H9 (cell line): ENCODE results near the gene PIGW. TPM values are rescaled to one million over a fixed set of nuclear protein-coding genes. Genes with fewer than 3 reads are reported as not detected.
A peak's percentile ranks its signal among the peaks of the same experiment; 100 is the strongest.

Source experiments
- DNase-seq: peaks from one replicate; pipeline ENCODE4 v3.0.0-alpha.2; 2017
- H2AFZ ChIP-seq: one replicate; pipeline ENCODE4 v1.6.1; 2013; ENCODE audit warnings: mild to moderate bottlenecking, low read length, control low read depth, moderate library complexity
- H2AK5ac ChIP-seq: 2 replicates; pipeline ENCODE4 v1.6.1; 2013; ENCODE audit warnings: low read length, control low read depth, mixed read lengths; ENCODE audit not compliant: insufficient read length
- H2BK120ac ChIP-seq: one replicate; pipeline ENCODE4 v1.6.1; 2013; ENCODE audit warnings: low read depth, mild to moderate bottlenecking, low read length, control low read depth, inconsistent platforms; ENCODE audit not compliant: poor library complexity, severe bottlenecking
- H2BK12ac ChIP-seq: 2 replicates; pipeline ENCODE4 v1.6.1; 2013; ENCODE audit warnings: low read length, control low read depth, mixed read lengths, low read depth; ENCODE audit not compliant: insufficient read length
- H2BK15ac ChIP-seq: 2 replicates; pipeline ENCODE4 v1.6.1; 2013; ENCODE audit warnings: low read depth, low read length, control low read depth
- H2BK20ac ChIP-seq: one replicate; pipeline ENCODE4 v1.6.1; 2013; ENCODE audit warnings: low read depth, mild to moderate bottlenecking, low read length, control low read depth, inconsistent platforms; ENCODE audit not compliant: poor library complexity, severe bottlenecking
- H2BK5ac ChIP-seq: 2 replicates; pipeline ENCODE4 v1.6.1; 2013; ENCODE audit warnings: low read length, control low read depth, mixed read lengths; ENCODE audit not compliant: insufficient read length
- H3K14ac ChIP-seq: 2 replicates; pipeline ENCODE4 v1.6.1; 2013; ENCODE audit warnings: low read length, control low read depth; ENCODE audit not compliant: insufficient read depth
- H3K18ac ChIP-seq: 2 replicates; pipeline ENCODE4 v1.6.1; 2013; ENCODE audit warnings: low read depth, mild to moderate bottlenecking, mixed read lengths, low read length, control low read depth; ENCODE audit not compliant: insufficient read length
- H3K23ac ChIP-seq: 2 replicates; pipeline ENCODE4 v1.6.1; 2013; ENCODE audit warnings: low read length, control low read depth, mixed read lengths, low read depth; ENCODE audit not compliant: insufficient read length
- H3K23me2 ChIP-seq: 2 replicates; pipeline ENCODE4 v1.6.1; 2013; ENCODE audit warnings: low read depth, mild to moderate bottlenecking, mixed read lengths, low read length, control low read depth; ENCODE audit not compliant: insufficient read length, poor library complexity, severe bottlenecking
- H3K27ac ChIP-seq: 2 replicates; pipeline ENCODE4 v1.5.1; 2013; ENCODE audit warnings: low read length, control low read depth, mixed read lengths, low read depth; ENCODE audit not compliant: insufficient read length
- H3K27me3 ChIP-seq: 2 replicates; pipeline ENCODE4 v1.6.1; 2013; ENCODE audit warnings: low read length, control low read depth, inconsistent platforms; ENCODE audit not compliant: insufficient read depth
- H3K4ac ChIP-seq: 2 replicates; pipeline ENCODE4 v1.6.1; 2013; ENCODE audit warnings: low read depth, mild to moderate bottlenecking, control low read depth, inconsistent platforms, low read length, moderate library complexity
- H3K4me1 ChIP-seq: 2 replicates; pipeline ENCODE4 v1.6.1; 2013; ENCODE audit warnings: low read length, control low read depth, inconsistent platforms; ENCODE audit not compliant: insufficient read depth
- H3K4me2 ChIP-seq: 2 replicates; pipeline ENCODE4 v1.6.1; 2013; ENCODE audit warnings: low read length, control low read depth, mixed read lengths; ENCODE audit not compliant: insufficient read length, insufficient read depth
- H3K56ac ChIP-seq: 2 replicates; pipeline ENCODE4 v1.6.1; 2013; ENCODE audit warnings: low read depth, mild to moderate bottlenecking, mixed read lengths, low read length, control low read depth; ENCODE audit not compliant: insufficient read length
- H3K79me1 ChIP-seq: 2 replicates; pipeline ENCODE4 v1.6.1; 2013; ENCODE audit warnings: low read depth, mild to moderate bottlenecking, moderate library complexity, low read length, control low read depth, inconsistent platforms; ENCODE audit not compliant: insufficient read depth, poor library complexity, severe bottlenecking
- H3K79me2 ChIP-seq: 2 replicates; pipeline ENCODE4 v1.6.1; 2013; ENCODE audit warnings: low read length, control low read depth, inconsistent platforms; ENCODE audit not compliant: insufficient read depth
- H3K9ac ChIP-seq: 2 replicates; pipeline ENCODE4 v1.6.1; 2013; ENCODE audit warnings: low read length, control low read depth, mixed read lengths; ENCODE audit not compliant: insufficient read length; ENCODE audit errors: extremely low read depth
- H3K9me3 ChIP-seq: one replicate; pipeline ENCODE4 v1.6.1; 2013; ENCODE audit warnings: low read depth, low read length, inconsistent platforms; ENCODE audit not compliant: control insufficient read depth
- H3T11ph ChIP-seq: one replicate; pipeline ENCODE4 v1.6.1; 2013; ENCODE audit warnings: mild to moderate bottlenecking, low read length, control low read depth, inconsistent platforms
- H4K20me1 ChIP-seq: one replicate; pipeline ENCODE4 v1.6.1; 2013; ENCODE audit not compliant: control insufficient read depth, insufficient read length, insufficient read depth
- H4K5ac ChIP-seq: 2 replicates; pipeline ENCODE4 v1.6.1; 2013; ENCODE audit warnings: low read depth, mild to moderate bottlenecking, mixed read lengths, low read length, control low read depth; ENCODE audit not compliant: insufficient read length
- H4K8ac ChIP-seq: replicated peaks from 2 replicates; pipeline ENCODE4 v1.6.1; 2013; ENCODE audit warnings: low read length, control low read depth, mixed read lengths, low read depth; ENCODE audit not compliant: insufficient read length
- H4K91ac ChIP-seq: 2 replicates; pipeline ENCODE4 v1.6.1; 2013; ENCODE audit warnings: low read depth, mild to moderate bottlenecking, moderate library complexity, mixed read lengths, low read length, control low read depth; ENCODE audit not compliant: insufficient read length
- H3K27ac Mint-ChIP-seq, 3 experiments: 2 replicates in 2 of 3; 3 replicates in 1 of 3; pipeline ENCODE4 v1.8.0; 2020 to 2021; ENCODE audit warnings: mixed read lengths in 3 of 3, mild to moderate bottlenecking in 1 of 3, moderate library complexity in 1 of 3
- H3K27me3 Mint-ChIP-seq: 2 replicates; pipeline ENCODE4 v1.8.0; 2021; ENCODE audit warnings: low read depth, mild to moderate bottlenecking, moderate library complexity, mixed read lengths
- H3K36me3 Mint-ChIP-seq, 3 experiments: 2 replicates in 2 of 3; 3 replicates in 1 of 3; pipeline ENCODE4 v1.8.0; 2020 to 2021; ENCODE audit warnings: low read depth in 3 of 3, mixed read lengths in 3 of 3; ENCODE audit not compliant: insufficient read depth in 1 of 3
- H3K4me1 Mint-ChIP-seq, 2 experiments: 2 replicates each; pipeline ENCODE4 v1.8.0; 2020; ENCODE audit warnings: mixed read lengths in 2 of 2
- H3K4me3 Mint-ChIP-seq, 2 experiments: 2 replicates in 1 of 2; 3 replicates in 1 of 2; pipeline ENCODE4 v1.8.0; 2020 to 2021; ENCODE audit warnings: mild to moderate bottlenecking in 2 of 2, mixed read lengths in 2 of 2, moderate library complexity in 1 of 2
- H3K9me3 Mint-ChIP-seq, 2 experiments: 2 replicates in 1 of 2; 3 replicates in 1 of 2; pipeline ENCODE4 v1.8.0; 2020; ENCODE audit warnings: mild to moderate bottlenecking in 2 of 2, mixed read lengths in 2 of 2, moderate library complexity in 1 of 2
- WGBS: extraction: QIAGEN DNeasy Blood & Tissue Kit; methylation state at CpG from one replicate; pipeline ENCODE4 v1.1.7; 2013; ENCODE audit warnings: missing lambda C conversion rate, low lambda C conversion rate, mixed read lengths; ENCODE audit not compliant: insufficient read length; ENCODE audit errors: extremely low coverage; 5-methylcytosine and 5-hydroxymethylcytosine counted together
- total RNA-seq: library from RNA; stranded (reverse); gene quantifications from 2 replicates; pipeline ENCODE4 v1.2.1, GENCODE V29; 2021
- TF ChIP-seq, protein P1 (sequence below): fragments of 200-600 bp; sonication (generic); conservative IDR thresholded peaks from 3 replicates; pipeline ENCODE4 v1.8.0; 2021; ENCODE audit warnings: antibody characterized with exemption, mild to moderate bottlenecking

PIGW gene
- total RNA-seq, 1 experiment from 2014 or later: 26.2 TPM

DNA sequence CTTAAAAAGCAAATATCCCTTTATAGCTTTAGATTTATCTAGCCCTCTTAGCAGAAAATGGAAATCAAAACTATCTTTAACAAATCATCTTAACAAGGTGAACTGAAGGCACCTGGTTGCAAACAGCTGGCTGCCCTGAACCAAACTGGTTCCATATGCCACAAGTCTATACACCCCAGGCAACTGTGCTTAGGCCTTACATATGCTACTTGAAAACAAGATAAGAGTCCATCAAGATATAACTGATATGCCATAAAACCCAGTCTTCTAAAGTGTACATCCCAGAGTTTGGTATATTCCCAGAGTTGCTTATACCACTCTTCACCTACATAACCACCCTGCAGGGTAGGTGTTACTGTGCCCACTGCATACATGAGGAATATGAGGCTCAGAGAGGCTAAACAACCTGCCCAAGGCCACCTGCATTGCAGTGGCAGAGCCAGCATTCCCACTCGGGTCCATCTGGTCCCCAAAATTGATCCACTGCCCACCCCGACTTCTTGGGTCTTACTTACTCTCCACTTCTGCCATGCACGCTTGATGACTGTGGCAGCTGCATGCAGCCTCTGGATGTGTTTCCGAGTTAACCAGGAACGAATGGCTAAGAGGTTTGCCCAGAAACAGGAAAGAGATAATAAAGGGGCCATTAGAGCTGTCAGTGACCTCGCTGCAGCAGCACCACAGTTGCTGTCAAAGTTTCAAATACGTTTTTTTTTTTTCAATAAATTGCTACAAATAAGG lies 36.1 kb upstream of the PIGW start:
- no peak overlapping the region for H3K14ac ChIP-seq
- no peak overlapping the region for H3K56ac ChIP-seq
- no peak overlapping the region for H4K5ac ChIP-seq
- H3K4me1 ChIP-seq: no peaks in the 10 kb centered on the region
- no peak overlapping the region for H4K91ac ChIP-seq
- H2AK5ac ChIP-seq: no peak overlapping the region
- no peaks in the 10 kb centered on the region for H3K9me3 Mint-ChIP-seq
- no peak overlapping the region for H2BK120ac ChIP-seq
- no peaks in the 10 kb centered on the region for H3K79me2 ChIP-seq
- no peaks in the 10 kb centered on the region for H3K9me3 ChIP-seq
- H3K4me1 Mint-ChIP-seq: no peaks in the 10 kb centered on the region
- no peaks in the 10 kb centered on the region for H3K23me2 ChIP-seq
- no peaks in the 10 kb centered on the region for H3K27me3 ChIP-seq
- no peak overlapping the region for H3K9ac ChIP-seq
- TF ChIP-seq, protein P1, sequence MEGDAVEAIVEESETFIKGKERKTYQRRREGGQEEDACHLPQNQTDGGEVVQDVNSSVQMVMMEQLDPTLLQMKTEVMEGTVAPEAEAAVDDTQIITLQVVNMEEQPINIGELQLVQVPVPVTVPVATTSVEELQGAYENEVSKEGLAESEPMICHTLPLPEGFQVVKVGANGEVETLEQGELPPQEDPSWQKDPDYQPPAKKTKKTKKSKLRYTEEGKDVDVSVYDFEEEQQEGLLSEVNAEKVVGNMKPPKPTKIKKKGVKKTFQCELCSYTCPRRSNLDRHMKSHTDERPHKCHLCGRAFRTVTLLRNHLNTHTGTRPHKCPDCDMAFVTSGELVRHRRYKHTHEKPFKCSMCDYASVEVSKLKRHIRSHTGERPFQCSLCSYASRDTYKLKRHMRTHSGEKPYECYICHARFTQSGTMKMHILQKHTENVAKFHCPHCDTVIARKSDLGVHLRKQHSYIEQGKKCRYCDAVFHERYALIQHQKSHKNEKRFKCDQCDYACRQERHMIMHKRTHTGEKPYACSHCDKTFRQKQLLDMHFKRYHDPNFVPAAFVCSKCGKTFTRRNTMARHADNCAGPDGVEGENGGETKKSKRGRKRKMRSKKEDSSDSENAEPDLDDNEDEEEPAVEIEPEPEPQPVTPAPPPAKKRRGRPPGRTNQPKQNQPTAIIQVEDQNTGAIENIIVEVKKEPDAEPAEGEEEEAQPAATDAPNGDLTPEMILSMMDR: no peak
- no peak overlapping the region for H3K18ac ChIP-seq
- H2BK12ac ChIP-seq: no peak overlapping the region
- no peak overlapping the region for H3T11ph ChIP-seq
- no peak overlapping the region for H2AFZ ChIP-seq
- no peaks in the 10 kb centered on the region for H4K20me1 ChIP-seq
- H2BK5ac ChIP-seq: no peak overlapping the region
- DNase-seq: no peak
- no peak overlapping the region for H2BK20ac ChIP-seq
- H3K27ac ChIP-seq: no peak overlapping the region
- H3K36me3 Mint-ChIP-seq: peaks cover 36 to 83% (median 83%) of the 10 kb centered on the region in 3 experiments; a peak in 6 of 7 replicates
- H4K8ac ChIP-seq: no peak overlapping the region
- no CpG with 5 or more reads among the region's 7 CpGs for WGBS
- H3K4ac ChIP-seq: no peak overlapping the region
- H2BK15ac ChIP-seq: no peak overlapping the region
- H3K27me3 Mint-ChIP-seq: no peaks in the 10 kb centered on the region
- no peak overlapping the region for H3K4me3 Mint-ChIP-seq
- no peaks in the 10 kb centered on the region for H3K79me1 ChIP-seq
- peak overlapping the region in 1 of 3 experiments; percentile 37; a peak in 3 of 7 replicates for H3K27ac Mint-ChIP-seq
- no peak overlapping the region for H3K23ac ChIP-seq
- H3K4me2 ChIP-seq: no peak overlapping the region
